ENCODE measurements around the gene FBXO38.

The FBXO38 gene

DNA sequence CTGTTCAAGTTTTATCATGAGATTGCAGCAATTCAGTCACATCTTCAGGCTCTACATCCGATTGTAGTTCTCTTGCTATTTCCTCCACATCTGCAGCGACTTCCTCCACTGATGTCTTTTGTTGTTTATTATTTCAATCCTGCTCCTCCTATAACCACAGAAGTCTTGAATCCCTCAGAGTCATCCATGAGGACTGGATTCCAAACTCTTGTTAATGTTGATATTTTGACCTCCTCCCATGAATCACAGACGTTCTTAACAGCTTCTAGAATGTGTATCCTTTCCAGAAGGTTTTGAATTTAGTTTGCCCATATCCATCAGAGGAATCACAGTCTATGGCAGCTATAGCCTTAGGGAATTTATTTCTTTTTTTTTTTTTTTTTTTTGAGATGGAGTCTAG, 3.6 kb downstream of the FBXO38 start:
- DNase-seq = no peak

DNA sequence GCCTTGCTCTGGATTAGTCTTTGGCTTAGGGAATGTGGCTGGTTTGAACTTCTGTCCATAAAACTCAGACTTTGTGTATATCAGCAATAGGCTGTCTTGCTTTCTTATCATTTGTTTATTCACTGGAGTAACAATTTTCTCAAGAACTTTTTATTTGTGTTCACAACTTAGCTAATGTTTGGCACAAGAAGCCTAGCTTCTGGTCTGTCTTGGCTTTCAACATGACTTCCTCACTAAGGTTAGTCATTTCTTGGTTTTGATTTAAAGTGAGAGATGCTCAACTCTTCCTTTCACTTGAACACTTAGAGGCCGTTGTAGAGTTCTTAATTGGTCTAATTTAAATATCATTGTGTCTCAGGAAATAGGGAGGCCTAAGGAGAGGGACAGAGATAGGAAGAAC, 4.9 kb downstream of the FBXO38 start:
- DNase-seq = no peak

DNA sequence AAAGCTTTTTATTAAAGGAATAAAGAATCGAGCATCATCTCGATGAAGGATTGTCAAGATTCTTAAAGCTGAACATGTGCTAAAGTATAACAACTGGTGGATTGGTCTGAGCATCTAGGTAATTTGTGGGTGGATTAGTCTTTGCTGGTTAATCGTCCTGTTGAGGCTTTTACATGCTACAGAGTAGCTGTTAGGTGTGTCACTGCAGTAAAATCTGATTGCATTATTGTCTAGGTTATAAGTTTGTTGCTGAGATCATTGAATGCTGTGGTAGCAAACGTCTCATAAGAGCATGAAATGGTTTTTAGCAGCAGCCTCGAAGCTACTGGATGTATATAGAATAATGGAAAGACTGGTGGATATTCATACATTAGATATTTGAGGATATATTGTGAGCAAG, 7.2 kb downstream of the FBXO38 start:
- DNase-seq = no peak

DNA sequence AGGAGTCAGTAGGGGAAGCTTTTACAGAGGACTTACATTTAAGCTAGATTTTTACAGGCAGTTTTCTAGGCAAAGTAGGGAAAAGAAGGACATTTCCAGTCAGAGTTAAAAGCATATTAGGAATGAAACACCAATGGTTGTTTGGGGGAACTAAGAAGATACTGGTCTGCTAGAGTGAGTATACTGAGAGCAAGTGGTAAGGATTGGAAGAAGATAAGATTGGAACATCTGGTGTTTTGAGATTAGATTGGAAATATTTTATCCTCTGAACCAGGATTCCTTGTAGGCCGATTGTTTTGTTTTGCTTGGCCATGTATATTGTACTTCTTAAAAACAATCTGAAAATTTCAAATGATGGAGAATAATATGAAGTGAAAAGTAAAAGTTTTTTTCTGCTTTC, 7.7 kb downstream of the FBXO38 start:
- no peak for DNase-seq

DNA sequence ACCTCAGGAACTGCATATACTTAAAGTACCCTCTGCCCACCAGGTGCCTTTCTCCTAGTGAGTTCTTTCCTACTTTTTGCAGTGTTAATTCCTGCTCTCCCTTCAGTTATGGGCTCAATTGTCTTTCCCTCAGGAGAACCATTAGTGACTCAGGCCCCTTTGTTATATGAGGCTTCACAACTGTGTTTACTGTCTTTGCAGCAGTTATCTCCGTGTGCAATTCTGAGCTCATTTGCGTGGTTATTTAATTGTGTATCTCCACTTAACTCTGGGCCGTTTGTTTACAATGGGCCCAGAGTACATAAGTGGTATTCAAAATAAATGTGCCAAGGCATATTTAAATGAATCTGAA, 9.6 kb downstream of the FBXO38 start:
- no peak for DNase-seq

DNA sequence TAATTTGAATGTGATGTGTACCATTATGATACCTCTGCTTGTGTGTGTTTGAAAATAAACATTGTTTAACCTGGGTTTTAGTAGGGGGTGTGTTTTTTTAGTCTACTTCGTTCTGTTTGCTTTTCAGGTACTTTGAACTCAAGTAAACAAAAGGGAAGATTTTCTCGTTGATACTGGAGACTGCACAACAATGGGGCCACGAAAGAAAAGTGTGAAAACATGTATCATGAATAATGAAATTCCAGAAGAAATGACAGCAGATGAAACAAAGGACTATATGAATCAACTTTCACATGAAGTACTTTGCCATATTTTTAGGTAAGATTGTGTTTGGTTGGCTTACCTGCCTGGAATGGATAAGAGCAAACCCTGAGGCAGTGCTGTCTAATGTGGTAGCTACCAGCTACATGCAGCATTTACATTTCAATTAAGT, 10.8 kb downstream of the FBXO38 start:
- no peak for DNase-seq

DNA sequence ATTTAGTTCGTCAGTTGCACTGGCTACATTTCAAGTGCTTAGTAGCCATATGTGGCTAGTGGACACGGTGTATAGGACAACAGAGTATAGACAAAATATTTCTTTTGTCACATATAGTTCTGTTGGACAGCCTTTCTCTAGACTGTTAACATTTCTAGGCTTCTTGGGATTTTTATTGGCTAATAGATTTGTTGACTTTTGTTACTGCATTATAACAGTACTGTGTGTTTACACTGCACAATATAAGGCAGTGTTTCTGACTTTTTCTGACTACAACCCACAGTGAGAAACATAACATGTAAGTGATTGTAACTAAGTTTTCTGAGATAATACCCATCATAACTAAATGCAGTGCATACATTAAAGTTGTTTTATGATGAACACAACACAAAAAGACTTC, 11.3 kb downstream of the FBXO38 start:
- no peak for DNase-seq

DNA sequence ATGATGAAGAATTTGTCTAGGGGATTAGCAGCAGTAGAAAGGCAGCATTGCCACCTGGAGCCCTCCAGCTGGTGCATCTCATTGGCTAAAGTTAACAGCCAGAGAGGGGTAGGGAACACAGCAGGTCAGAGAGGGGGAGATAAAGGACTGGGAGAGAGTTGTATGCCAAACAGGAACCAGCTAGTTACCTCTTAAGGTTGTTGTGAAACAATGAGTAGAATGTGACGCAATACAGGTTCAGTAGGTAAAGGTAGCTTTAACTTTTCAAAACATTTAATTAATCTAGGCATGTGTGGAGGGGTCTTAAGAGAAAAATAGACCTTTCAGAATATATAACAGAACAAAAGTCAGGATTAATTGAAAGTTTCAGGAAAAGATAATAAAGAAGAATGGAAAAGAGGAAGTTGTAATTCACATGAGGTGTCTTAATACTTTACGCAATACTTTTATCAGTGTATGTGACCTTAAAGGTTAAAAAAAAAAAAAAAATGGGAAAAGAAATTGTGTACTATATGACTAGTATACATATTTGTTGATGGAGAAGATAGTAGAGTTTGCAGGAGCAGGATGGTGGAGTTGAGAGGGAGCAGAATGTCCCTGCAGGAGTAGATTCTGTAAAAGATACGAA, 14.3 kb downstream of the FBXO38 start:
- DNase-seq = peak; percentile 43

DNA sequence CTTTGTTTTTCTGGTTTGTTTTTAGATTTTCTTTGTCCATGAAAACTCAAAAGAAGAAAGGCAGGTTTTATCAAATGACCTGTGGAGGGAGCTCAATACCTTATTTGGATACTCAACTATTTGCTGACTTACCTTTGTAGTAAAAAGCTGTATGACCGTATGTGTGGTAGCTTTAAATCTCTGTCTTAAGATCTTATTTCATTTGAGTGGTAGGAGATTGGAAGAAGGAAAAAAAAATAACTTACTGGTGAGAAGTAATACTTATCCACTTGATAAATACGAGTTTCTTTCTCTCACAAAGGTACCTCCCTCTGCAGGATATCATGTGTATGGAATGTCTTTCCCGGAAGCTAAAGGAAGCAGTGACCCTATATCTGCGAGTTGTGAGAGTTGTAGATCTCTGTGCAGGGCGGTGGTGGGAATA, 15.0 kb downstream of the FBXO38 start:
- peak; percentile 16 for DNase-seq

DNA sequence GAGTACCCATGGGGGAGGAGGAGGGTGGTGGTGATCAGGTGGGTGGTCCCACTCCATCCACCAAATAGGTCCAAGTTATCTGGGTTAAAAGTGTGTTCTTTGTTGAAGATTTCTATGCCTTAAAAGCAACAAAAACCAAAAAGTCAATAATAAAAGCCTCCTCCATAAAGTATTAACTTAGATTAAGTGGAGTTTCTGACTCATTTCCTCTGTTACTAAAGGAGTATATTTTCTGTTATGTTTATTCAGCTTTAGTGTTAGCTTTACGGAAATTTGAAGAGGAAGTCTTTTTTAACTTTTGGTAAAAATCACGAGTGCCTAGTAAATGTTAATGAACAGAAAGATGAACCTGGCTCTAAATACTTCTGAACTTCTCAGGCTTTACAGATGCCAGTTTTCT, 17.8 kb downstream of the FBXO38 start:
- no peak for DNase-seq

DNA sequence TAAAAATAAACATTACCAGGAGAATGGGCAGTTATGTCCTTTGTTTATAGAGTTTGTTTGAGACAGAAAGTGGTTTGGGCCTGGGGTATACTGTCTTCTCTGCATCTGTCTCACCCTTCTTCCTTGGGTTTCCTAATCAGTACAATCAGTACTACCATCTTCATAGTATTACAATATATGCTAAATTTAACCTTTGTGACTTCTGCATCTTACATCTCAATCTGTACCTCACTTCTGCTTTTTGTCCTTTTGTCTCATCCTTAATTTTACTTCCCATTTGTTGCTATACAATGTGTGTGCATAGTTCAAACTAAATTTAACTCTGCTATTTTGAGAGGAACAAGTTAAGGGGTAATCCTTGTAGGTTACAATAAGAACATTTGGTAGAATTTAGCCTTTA, 19.6 kb downstream of the FBXO38 start:
- DNase-seq = no peak

DNA sequence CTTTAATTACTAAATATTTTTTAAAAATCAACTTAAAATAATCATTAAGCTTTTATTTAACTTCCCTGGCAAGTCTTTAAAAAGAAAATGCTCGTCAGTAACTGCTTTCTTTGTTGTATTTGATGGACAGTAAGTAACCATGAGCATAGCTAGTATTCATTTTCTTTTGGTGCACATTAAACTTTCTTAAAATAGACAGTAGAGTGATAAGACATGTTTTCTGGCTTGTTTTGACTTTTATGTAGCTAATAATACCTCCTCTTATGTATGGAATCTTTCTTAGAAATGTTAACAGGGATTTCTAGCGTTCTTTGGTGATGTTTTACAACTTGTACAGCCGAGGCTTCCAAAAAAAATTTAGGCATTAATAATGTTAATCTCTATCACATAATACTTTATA, 22.6 kb downstream of the FBXO38 start:
- DNase-seq = no peak

DNA sequence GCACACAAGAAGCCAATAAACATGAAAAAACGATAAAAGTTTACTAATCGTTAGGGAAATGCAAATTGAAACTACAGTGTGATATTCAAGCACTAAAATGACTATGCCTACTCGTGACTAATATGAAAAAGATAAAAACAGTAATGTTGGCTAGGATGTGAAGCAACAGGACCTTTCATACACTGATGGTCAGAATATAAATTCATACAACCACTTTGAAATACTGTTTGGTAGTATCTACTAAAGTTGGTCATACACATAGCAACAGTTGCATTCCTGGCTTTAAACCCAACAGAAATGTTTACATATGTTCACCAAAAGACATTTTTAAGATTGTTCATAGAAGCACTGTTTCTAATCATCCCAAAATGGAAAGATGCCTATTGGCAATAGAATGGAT, 24.3 kb downstream of the FBXO38 start:
- no peak for DNase-seq

DNA sequence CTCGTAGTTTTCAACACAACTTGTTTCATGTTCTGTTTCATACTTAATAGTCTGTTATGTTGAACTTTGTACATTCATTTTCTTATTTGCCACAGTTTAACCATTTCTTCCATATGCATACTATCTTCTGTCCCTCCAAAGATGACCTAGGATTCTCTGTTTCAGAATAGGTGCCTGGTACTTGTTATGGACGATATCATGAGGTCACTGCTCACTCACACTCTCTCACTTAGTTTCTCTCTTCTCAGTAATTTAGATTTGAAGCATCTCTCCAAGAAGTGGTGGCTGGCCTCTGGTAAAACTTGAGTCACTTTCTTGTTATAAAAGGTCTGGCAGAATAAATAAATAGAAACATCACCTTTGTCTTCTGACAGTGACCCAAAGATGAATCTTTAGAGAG, 28.4 kb downstream of the FBXO38 start:
- no peak for DNase-seq

DNA sequence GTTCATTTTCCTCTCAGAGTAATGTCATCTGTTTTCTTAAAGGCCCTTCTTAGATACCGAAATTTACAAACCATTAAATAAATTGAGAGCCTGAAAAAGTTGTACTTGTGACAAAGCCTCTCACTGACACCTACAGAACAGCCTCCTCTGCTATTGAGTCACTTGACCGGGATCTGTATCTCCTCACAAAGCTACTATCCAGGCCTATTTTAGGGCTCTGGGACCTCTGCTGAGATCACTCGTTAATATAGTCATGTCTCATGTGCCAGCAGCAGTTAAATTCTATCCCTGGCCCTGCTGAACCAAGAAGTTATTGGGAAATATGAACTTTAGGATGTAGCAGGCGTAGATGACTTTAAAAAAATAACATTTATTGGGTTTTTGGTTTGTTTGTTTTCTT, 31.1 kb downstream of the FBXO38 start:
- no peak for DNase-seq

DNA sequence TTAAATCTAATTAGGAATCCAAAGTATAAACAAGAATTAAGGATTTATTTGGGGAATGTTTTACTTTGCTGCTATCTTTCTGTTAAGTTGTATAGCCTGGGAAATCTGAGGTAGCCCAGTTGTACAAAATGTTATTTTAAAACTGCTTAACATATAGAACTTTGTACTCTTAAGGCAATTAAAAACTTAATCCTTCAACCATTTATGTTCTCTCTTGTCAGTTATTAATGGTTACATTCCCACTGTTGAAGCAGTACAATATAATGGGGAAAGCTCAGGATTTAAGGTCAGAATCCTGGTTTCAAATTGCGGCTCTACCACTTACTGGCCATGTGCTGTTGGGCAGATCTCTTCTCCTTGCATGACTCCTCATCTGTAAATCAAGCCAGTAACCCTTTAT, 32.7 kb downstream of the FBXO38 start:
- no peak for DNase-seq

DNA sequence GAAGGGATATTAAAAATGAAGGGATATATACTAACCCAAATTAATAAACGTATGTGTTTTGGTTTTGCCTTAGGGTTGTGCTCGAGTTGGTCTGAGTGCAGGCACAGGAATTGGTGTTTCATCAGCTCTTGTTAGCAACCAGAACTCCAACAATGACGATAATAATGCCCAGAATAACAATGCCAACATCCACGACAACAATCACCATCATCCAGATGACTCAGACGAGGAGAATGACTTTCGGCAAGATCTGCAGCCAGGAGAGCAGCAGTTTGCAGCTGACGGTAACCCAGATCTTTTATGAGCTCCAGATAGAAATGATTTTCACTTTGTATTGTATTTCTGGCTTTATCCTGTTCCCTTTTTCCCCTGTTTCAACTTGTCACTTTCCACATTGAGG, 33.2 kb downstream of the FBXO38 start:
- no peak for DNase-seq

DNA sequence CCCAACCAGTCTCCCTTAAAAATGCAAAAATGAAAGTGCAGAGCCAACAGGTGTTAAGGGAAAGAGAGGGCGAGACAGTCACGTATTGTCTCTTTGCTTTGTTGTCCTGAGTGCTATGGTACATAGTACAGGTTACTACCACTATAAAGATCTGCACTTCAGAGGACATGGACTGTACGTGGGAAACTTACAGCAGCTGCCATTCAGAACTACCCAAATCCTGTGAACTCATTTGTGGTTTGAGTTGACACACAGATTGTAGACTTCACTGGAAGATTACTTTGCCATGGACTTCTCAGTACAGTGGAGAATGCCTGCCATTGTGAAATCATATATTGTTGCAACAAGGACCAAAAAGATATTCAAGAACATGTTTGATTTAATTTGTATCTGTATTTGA, 34.8 kb downstream of the FBXO38 start:
- DNase-seq = no peak

DNA sequence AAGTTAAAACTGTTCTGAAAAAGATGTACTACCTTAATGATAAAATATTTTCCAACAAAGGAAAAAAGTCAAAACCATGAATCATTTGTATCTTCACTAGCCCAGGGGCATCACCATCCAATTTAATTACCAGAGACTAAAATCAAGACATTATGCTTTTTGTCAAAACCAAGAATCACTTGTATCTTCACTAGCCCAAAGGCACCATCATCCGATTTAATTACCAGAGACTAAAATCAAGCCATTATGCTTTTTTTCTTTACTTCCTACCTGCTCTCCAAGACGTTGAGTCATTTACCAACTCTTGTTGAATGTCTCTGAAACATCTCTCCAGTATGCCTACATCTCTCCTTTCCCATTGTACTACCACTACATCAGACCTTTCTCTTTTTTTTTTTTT, 37.9 kb downstream of the FBXO38 start:
- DNase-seq = no peak

DNA sequence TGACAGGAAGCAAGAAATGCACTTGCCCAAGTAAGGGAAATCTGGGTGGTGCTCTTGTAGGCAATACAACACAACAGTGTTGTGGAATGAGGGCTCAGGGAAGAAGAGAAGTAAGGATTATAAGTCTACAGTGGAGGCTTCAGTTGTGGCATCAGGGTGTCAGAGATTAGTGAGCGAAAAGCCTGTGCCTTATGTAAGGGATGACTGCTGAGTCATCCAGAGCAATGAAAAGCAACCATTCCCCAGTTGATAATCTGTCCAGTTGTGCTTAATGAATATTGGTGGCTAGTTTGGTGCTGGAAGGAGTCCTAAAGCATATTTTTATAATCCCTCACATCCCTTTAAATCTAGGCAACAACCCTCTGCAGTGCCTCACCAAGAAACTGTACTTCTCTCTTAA, 42.0 kb downstream of the FBXO38 start:
- DNase-seq = no peak

DNA sequence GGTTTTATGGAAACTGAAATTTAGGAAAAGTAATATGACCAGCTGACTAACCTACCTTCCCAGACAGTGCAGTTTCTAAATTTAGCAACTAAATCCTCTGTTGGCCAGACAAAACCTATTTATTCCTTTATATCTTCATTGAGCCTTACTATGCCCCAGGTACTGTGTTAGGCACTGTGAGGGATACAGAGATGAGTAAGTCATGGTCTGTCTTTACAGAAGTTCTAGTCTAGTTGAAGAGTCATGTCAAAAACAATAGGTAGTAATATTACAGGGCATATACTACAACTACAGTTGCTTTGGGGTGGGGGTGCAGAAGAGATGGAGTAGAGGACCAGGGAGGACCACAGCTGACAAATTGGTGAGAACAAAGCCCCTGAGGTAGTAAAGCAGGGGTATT, 42.8 kb downstream of the FBXO38 start:
- no peak for DNase-seq

DNA sequence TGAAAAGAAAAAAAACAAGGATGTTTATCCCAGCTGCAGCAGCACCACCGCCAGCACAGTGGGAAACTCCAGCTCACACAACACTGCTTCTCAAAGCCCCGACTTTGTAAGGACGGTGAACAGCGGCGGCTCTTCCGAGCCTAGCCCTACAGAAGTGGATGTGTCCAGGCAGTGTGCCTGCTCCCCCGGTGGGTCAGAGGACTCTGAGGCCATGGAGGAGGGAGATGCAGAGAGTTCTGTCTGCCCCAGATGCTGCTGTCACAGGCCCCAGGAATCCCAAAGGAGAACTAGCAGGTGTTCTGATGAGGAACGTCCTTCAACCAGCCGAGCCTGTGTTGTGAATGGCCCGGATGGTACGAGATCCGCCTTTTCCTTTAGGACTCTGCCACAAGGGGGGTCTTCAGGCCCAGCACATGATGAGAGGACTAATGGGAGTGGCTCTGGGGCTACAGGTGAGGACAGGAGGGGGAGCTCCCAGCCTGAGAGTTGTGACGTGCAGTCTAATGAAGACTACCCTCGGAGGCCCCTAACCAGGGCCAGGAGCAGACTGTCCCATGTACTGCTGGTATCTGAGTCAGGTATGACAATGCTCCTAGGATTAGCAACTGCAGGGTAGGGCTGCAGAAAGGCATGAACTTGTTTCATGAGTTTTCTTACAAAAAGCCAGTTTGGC, 43.7 kb downstream of the FBXO38 start:
- no peak for DNase-seq

DNA sequence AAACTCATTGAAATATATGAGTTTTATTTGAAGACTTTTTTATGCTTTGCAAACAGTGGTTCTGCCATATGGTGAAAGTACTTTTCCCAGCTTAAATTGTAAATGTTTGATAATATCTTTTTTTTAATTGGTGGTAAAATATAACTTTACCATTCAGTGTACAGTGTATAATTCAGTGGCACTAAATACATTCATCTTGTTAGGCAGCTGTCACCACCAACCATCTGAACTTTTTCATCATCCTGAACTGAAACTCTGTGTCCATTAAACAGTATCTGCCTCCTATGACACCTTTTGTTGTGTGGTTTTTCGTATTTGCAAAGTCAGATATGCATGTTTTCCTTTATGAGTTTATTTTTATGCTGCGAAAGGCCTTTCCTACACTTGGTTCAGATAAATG, 45.1 kb downstream of the FBXO38 start:
- DNase-seq = no peak

DNA sequence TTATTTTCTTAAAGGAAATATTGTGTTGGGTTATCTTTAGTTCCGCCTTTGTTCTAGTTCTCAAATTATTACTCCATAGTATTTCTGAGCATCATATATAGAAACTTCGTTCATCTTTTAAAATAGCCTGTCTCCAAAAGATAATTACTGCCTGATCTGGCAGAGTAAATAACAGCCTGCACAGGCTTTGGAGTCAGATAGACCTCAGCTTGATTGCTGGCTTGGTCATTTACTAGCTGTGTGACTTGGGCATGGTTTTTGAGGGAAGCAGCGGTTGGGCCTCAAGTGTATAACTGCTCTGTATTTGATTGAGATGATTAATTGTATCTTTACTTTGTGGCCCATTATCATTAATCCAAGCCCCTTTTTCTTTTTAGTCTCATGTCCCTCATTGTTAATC, 50.1 kb downstream of the FBXO38 start:
- no peak for DNase-seq

DNA sequence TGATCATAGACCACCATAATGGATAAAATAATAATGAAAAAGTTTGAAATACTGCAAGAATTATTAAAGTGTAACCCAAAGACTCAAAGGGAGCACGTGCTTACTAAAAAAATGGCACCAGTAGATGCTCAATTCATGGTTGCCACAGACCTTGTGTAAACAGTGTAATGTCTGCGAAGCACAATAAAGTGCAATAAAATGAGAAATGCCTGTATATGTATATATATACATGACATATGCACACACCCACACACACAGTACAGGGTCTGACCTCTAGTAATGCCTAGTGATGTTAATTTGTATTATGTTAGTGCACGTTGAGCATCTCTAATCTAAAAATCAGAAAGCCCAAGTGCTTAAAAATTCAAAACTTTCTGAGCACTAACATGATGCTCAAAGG, 52.3 kb downstream of the FBXO38 start:
- no peak for DNase-seq
